Trophoblast cell (in vitro differentiated cells and primary cell): ENCODE results near the gene ANKRD55.

Experiments
- DNase-seq, 2 donors: peaks; one replicate each; pipeline ENCODE4 v3.0.0-alpha.2; 2016
- H2AFZ ChIP-seq: 2 replicates; pipeline ENCODE4 v1.6.1; 2013; ENCODE audit warnings: low read length, moderate library complexity, mild to moderate bottlenecking; ENCODE audit not compliant: insufficient read depth, poor library complexity
- H2AK5ac ChIP-seq: 2 replicates; pipeline ENCODE4 v1.6.1; 2013; ENCODE audit warnings: mild to moderate bottlenecking, low read length
- H2BK120ac ChIP-seq: 2 replicates; pipeline ENCODE4 v1.6.1; 2013; ENCODE audit warnings: low read length, mild to moderate bottlenecking, moderate library complexity; ENCODE audit not compliant: insufficient read depth, poor library complexity
- H2BK12ac ChIP-seq: 2 replicates; pipeline ENCODE4 v1.6.1; 2013; ENCODE audit warnings: mild to moderate bottlenecking, low read length, moderate library complexity
- H2BK5ac ChIP-seq: 2 replicates; pipeline ENCODE4 v1.6.1; 2013; ENCODE audit warnings: low read length, low read depth, moderate library complexity, mild to moderate bottlenecking; ENCODE audit not compliant: poor library complexity
- H3K14ac ChIP-seq: 2 replicates; pipeline ENCODE4 v1.6.1; 2013; ENCODE audit warnings: mild to moderate bottlenecking, low read length
- H3K18ac ChIP-seq: 2 replicates; pipeline ENCODE4 v1.6.1; 2013; ENCODE audit warnings: mild to moderate bottlenecking, low read length
- H3K23ac ChIP-seq: 2 replicates; pipeline ENCODE4 v1.6.1; 2013; ENCODE audit warnings: low read length
- H3K27ac ChIP-seq: 2 replicates; pipeline ENCODE4 v1.5.1; 2013; ENCODE audit warnings: low read depth, mild to moderate bottlenecking, inconsistent platforms, low read length, moderate library complexity
- H3K27me3 ChIP-seq: 2 replicates; pipeline ENCODE4 v1.6.1; 2013; ENCODE audit warnings: inconsistent platforms, mild to moderate bottlenecking, low read length, moderate library complexity; ENCODE audit not compliant: insufficient read depth
- H3K36me3 ChIP-seq, 2 experiments: 1 replicate in 1 of 2; 2 replicates in 1 of 2; pipeline ENCODE4 v1.6.1; 2013; ENCODE audit warnings: low read length in 2 of 2, mild to moderate bottlenecking in 2 of 2, moderate library complexity in 1 of 2; ENCODE audit not compliant: insufficient read depth in 2 of 2, control insufficient read depth in 1 of 2
- H3K4ac ChIP-seq: 2 replicates; pipeline ENCODE4 v1.6.1; 2013; ENCODE audit warnings: low read depth, mild to moderate bottlenecking, low read length, moderate library complexity
- H3K4me1 ChIP-seq, 2 experiments: 1 replicate in 1 of 2; 2 replicates in 1 of 2; pipeline ENCODE4 v1.6.1; 2013; ENCODE audit warnings: low read length in 2 of 2, mild to moderate bottlenecking in 2 of 2, moderate library complexity in 1 of 2; ENCODE audit not compliant: insufficient read depth in 2 of 2, control insufficient read depth in 1 of 2
- H3K4me2 ChIP-seq: 2 replicates; pipeline ENCODE4 v1.6.1; 2013; ENCODE audit warnings: inconsistent platforms, mild to moderate bottlenecking, low read length, moderate library complexity
- H3K4me3 ChIP-seq: 2 replicates; pipeline ENCODE4 v1.5.1; 2013; ENCODE audit warnings: mild to moderate bottlenecking, low read depth, low read length, inconsistent platforms
- H3K79me1 ChIP-seq: one replicate; pipeline ENCODE4 v1.6.1; 2013; ENCODE audit warnings: low read length
- H3K79me2 ChIP-seq: 2 replicates; pipeline ENCODE4 v1.6.1; 2013; ENCODE audit warnings: low read length, mild to moderate bottlenecking; ENCODE audit not compliant: control insufficient read depth, insufficient read depth, poor library complexity
- H3K9ac ChIP-seq: 2 replicates; pipeline ENCODE4 v1.6.1; 2013; ENCODE audit warnings: mild to moderate bottlenecking, low read length
- H3K9me3 ChIP-seq: 2 replicates; pipeline ENCODE4 v1.6.1; 2013; ENCODE audit warnings: low read depth, mild to moderate bottlenecking, control low read depth, inconsistent platforms, low read length; ENCODE audit not compliant: insufficient read depth
- H4K12ac ChIP-seq: 2 replicates; pipeline ENCODE4 v1.6.1; 2013; ENCODE audit warnings: low read depth, mild to moderate bottlenecking, low read length, moderate library complexity
- H4K8ac ChIP-seq: 2 replicates; pipeline ENCODE4 v1.6.1; 2013; ENCODE audit warnings: low read depth, mild to moderate bottlenecking, low read length, moderate library complexity
- H4K91ac ChIP-seq: one replicate; pipeline ENCODE4 v1.6.1; 2013; ENCODE audit warnings: low read depth, mild to moderate bottlenecking, low read length, moderate library complexity
- WGBS: extraction: QIAGEN DNeasy Blood & Tissue Kit; methylation state at CpG from one replicate; pipeline ENCODE4 v1.1.7; 2013; ENCODE audit warnings: missing lambda C conversion rate; ENCODE audit not compliant: insufficient read length, insufficient coverage; ENCODE audit errors: extremely low coverage; 5-methylcytosine and 5-hydroxymethylcytosine counted together

Gene ANKRD55

GRCh38 chr5:56176871-56177533 lies 56.1 kb downstream of the ANKRD55 start:
- no peaks in the 10 kb centered on the region for H3K79me1 ChIP-seq
- no CpG with 5 or more reads among the region's 4 CpGs for WGBS
- H3K4ac ChIP-seq = no peak overlapping the region
- H3K9me3 ChIP-seq = no peaks in the 10 kb centered on the region
- H2BK120ac ChIP-seq = no peak overlapping the region
- no peak overlapping the region for H3K4me2 ChIP-seq
- H4K8ac ChIP-seq = no peak overlapping the region
- no peaks in the 10 kb centered on the region for H3K36me3 ChIP-seq
- no peak overlapping the region for H3K18ac ChIP-seq
- no peak overlapping the region for H4K91ac ChIP-seq
- no peak overlapping the region for H2AK5ac ChIP-seq
- no peaks in the 10 kb centered on the region for H3K27me3 ChIP-seq
- H2AFZ ChIP-seq = no peak overlapping the region
- no peak overlapping the region for H4K12ac ChIP-seq
- no peaks in the 10 kb centered on the region for H3K79me2 ChIP-seq
- H2BK5ac ChIP-seq = no peak overlapping the region
- no peak overlapping the region for H3K27ac ChIP-seq
- peaks cover 3 to 7% of the 10 kb centered on the region in 2 experiments for H3K4me1 ChIP-seq
- H3K4me3 ChIP-seq = no peak overlapping the region
- H3K23ac ChIP-seq = no peak overlapping the region
- no peak overlapping the region for H3K14ac ChIP-seq
- no peak overlapping the region for H3K9ac ChIP-seq
- DNase-seq = no peak
- H2BK12ac ChIP-seq = no peak overlapping the region

DNA sequence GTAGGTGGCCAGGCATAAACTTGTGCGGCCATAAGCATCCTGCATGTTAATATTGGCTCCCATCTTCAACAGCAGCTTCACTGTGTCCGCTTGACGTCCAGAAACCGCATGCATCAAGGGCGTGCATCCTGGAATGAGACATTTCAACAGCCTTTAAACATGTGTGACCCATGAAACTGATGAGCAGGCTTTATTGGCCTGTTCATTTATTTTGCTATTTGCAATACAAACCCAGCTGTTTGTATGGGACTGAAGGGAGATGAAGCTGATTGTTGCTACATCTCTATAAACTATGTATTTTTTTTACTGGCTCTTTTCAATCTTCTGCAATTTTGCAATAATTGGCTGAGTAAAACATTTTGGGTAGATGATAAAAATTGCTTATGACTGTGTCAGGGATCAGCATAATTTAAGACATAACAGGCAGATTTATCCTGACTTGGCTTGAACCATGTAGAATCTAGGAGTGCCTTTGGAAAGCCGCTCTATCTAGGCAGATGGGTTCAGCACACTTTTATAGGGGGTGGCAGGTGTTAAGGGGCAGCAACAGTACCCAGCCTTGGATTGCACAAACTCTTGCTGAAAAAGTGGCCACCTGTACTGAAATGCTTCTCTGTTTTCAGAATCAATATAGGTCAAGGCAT lies 56.9 kb downstream of the ANKRD55 start:
- Histone ChIP-seq H3K27me3 (no peaks in the 10 kb centered on the region), H3K79me1 (no peaks in the 10 kb centered on the region), H2BK12ac (no peak overlapping the region), H3K9ac (no peak overlapping the region), H4K91ac (no peak overlapping the region), H3K4ac (no peak overlapping the region), H2AK5ac (no peak overlapping the region), H2BK5ac (no peak overlapping the region), H3K4me1 (peaks cover 3 to 8% of the 10 kb centered on the region in 2 experiments), H2AFZ (no peak overlapping the region), H4K8ac (no peak overlapping the region), H3K23ac (no peak overlapping the region), H2BK120ac (no peak overlapping the region), H3K27ac (no peak overlapping the region), H4K12ac (no peak overlapping the region), H3K9me3 (no peaks in the 10 kb centered on the region), H3K4me2 (no peak overlapping the region), H3K36me3 (no peaks in the 10 kb centered on the region), H3K18ac (no peak overlapping the region), H3K79me2 (no peaks in the 10 kb centered on the region), H3K4me3 (no peak overlapping the region), H3K14ac (no peak overlapping the region)
- no CpG with 5 or more reads among the region's 6 CpGs for WGBS
- no peak for DNase-seq

DNA sequence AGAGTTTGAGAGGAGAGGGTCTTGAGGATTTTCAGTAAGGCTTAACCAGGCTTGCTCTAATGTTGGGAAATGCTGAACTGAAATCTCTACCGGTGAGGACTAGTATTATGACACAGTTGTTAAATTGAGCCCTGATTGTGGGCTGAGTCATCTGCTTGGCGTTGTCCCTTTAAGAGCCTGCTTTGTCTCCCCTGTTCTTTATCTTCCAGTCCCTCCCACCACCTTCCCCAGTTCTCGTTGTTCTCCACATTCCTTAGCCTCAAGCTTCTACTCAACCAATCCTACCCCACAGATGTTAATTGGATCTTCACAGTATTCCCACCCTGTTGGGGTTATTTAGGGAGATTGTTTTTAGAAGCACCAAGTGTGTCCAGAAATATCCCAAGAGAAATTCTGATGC lies 57.6 kb downstream of the ANKRD55 start:
- Histone ChIP-seq H3K23ac (no peak overlapping the region), H3K4ac (no peak overlapping the region), H4K12ac (no peak overlapping the region), H2AK5ac (no peak overlapping the region), H3K79me2 (no peaks in the 10 kb centered on the region), H3K4me2 (no peak overlapping the region), H3K18ac (no peak overlapping the region), H3K4me1 (peaks cover 3 to 9% of the 10 kb centered on the region in 2 experiments), H3K36me3 (no peaks in the 10 kb centered on the region), H3K4me3 (no peak overlapping the region), H2AFZ (no peak overlapping the region), H4K8ac (no peak overlapping the region), H3K27me3 (no peaks in the 10 kb centered on the region), H3K79me1 (no peaks in the 10 kb centered on the region), H3K9ac (no peak overlapping the region), H4K91ac (no peak overlapping the region), H3K9me3 (no peaks in the 10 kb centered on the region), H2BK5ac (no peak overlapping the region), H3K27ac (no peak overlapping the region), H2BK12ac (no peak overlapping the region), H2BK120ac (no peak overlapping the region), H3K14ac (no peak overlapping the region)
- no CpG with 5 or more reads among the region's 3 CpGs for WGBS
- peak in 1 of 2 donors; percentile 46 for DNase-seq

DNA sequence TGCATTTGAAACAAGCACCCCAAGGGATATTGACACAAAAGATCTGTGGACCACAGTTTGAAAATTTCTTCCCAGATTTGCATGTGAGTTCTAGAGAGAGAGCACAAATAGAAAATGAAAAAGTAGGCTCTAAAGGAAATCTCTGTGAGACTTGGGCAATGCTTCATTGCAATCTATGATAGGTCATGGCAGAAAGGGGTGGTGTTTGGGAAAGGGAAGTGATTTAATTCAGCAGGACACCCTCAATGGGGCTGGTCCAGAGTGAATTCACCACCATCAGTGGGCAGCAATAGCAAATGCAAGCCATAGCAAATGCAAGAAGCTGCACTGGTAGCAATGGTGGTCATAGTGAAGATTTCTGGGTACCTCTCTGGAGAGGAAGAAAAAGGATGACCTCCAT lies 58.1 kb downstream of the ANKRD55 start:
- Histone ChIP-seq H3K27me3 (no peaks in the 10 kb centered on the region), H3K4me1 (peaks cover 3 to 9% of the 10 kb centered on the region in 2 experiments), H3K9ac (no peak overlapping the region), H3K4ac (no peak overlapping the region), H3K4me2 (no peak overlapping the region), H3K9me3 (no peaks in the 10 kb centered on the region), H3K14ac (no peak overlapping the region), H4K91ac (no peak overlapping the region), H4K12ac (no peak overlapping the region), H3K79me2 (no peaks in the 10 kb centered on the region), H2BK5ac (no peak overlapping the region), H2AK5ac (no peak overlapping the region), H2BK120ac (no peak overlapping the region), H3K18ac (no peak overlapping the region), H3K4me3 (no peak overlapping the region), H3K36me3 (no peaks in the 10 kb centered on the region), H3K23ac (no peak overlapping the region), H3K79me1 (no peaks in the 10 kb centered on the region), H3K27ac (no peak overlapping the region), H4K8ac (no peak overlapping the region), H2BK12ac (no peak overlapping the region), H2AFZ (no peak overlapping the region)
- DNase-seq = no peak
